ENCODE results near the gene TFPT. TPM values are rescaled to one million over a fixed set of nuclear protein-coding genes. Genes with fewer than 3 reads are reported as not detected.

Gene TFPT
- total and polyA plus RNA-seq, 10 of the 15 experiments (the other 5 are each of a cell fraction or from before 2014, with no cell fraction given): 1.7 to 40.2 (median 25.6) TPM

DNA sequence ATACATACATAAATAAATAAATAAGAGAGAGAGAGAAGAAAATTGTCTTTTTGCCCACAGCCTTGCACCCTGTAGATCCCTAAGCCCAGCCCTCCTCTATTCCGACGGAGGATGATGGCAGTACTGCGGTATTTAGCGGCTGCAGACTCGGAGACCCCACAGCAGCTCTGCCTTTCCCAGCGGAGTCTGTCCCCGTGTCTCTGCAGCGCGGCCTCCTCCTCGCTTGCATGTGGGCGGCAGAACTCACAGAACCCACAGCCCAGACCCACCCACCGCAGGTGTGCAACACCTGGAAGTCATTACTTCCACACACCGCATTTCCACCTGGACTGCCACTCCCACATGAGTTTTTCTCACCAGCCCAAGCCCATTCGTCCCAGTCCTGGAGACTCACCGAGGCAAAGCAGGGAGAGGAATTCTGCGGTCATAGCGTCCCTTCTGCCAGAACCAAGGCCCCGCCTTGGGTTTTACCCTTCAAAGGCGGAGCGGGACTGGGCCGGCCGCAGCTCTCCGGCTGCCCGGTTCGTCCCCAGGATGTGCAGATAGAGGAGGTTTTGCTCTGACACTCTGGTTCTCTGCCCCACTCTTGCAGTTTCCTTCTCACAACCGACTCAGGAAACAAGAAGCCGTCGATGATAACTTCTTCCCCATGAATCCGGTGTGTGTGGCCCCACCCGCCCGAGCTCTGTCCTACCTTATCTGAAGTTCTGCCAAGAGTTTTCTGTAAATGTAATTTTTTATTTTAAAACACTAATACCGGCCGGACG, 51.9 kb downstream of the TFPT start, which contains the start of gene VSTM1:
Gene VSTM1, minus strand, starts transcription at position 548 of the 767 bp plus-strand sequence. Its CDS starts 120 bp downstream, at position 428.
- WGBS (ENCODE audit: insufficient coverage, insufficient replicate concordance, low lambda C conversion rate, missing lambda C conversion rate): 55% methylated on average over 34 of the region's 34 CpGs
- Histone ChIP-seq H3K36me3 (ENCODE audit: control insufficient read depth in 2 of 2, insufficient read depth in 2 of 2, low read length in 1 of 2) (no peaks in the 10 kb centered on the region), H3K4me2 (ENCODE audit: control insufficient read depth, insufficient read depth) (no peak within 1 kb of the TSS), H2AFZ (ENCODE audit: control insufficient read depth, low read depth, low read length) (no peak within 1 kb of the TSS), H3K4me1 (ENCODE audit: control insufficient read depth, insufficient read depth, low read length) (no peaks in the 10 kb centered on the region), H3K9me3 (replicated peaks; ENCODE audit: control insufficient read depth, insufficient read depth, low read length) (no peaks in the 10 kb centered on the region; the same call in 2 of the 3 replicates), H3K4me3 (no peak within 1 kb of the TSS), H3K79me2 (ENCODE audit: control insufficient read depth, insufficient read depth, low read length) (no peaks in the 10 kb centered on the region), H3K27ac (ENCODE audit: control insufficient read depth, insufficient read depth) (no peak within 1 kb of the TSS), H4K20me1 (ENCODE audit: control insufficient read depth, insufficient read depth) (no peaks in the 10 kb centered on the region), H3K27me3 (replicated peaks in 1 of 2; ENCODE audit: control insufficient read depth in 2 of 2, insufficient read depth in 2 of 2, low read length in 1 of 2) (no peaks in the 10 kb centered on the region), H3K9ac (ENCODE audit: control insufficient read depth, insufficient read depth, low read length) (no peak within 1 kb of the TSS)
- in situ Hi-C loops (cut with MboI) (no loop called here), intact Hi-C loops (cut with micrococcal nuclease; ENCODE audit: unreplicated experiment) (no loop called here)
- RAD21 ChIA-PET (ENCODE audit: unreplicated experiment): no interaction called here
- POLR2A ChIA-PET: no interaction called here
- CTCF ChIA-PET: no interaction called here
- FAIRE-seq (no peak), ATAC-seq (no peak), DNase-seq (ENCODE audit: low read depth, low spot score) (no peak)
- TF ChIP-seq WRNIP1 (IDR thresholded peaks at IDR 0.05; ENCODE audit: borderline replicate concordance, low read depth, low read length) (no peak), PML (IDR thresholded peaks at IDR 0.05; ENCODE audit: low read length) (no peak), FOS (IDR thresholded peaks at IDR 0.05; ENCODE audit: borderline replicate concordance, extremely low read depth, insufficient read length) (no peak), NFYB (IDR thresholded peaks at IDR 0.05; ENCODE audit: insufficient read depth, low read depth, low read length) (no peak), MYB (IDR thresholded peaks at IDR 0.05; ENCODE audit: borderline replicate concordance, low read depth, low read length) (no peak), CEBPB (IDR thresholded peaks at IDR 0.05; ENCODE audit: borderline replicate concordance in 1 of 2, low read depth in 2 of 2, low read length in 2 of 2) (no peak), FOXK2 (IDR thresholded peaks at IDR 0.05) (no peak), NRF1 (conservative IDR thresholded peaks at IDR 0.05; ENCODE audit: low read depth, low read length) (no peak)
- TF ChIP-seq, protein P1, sequence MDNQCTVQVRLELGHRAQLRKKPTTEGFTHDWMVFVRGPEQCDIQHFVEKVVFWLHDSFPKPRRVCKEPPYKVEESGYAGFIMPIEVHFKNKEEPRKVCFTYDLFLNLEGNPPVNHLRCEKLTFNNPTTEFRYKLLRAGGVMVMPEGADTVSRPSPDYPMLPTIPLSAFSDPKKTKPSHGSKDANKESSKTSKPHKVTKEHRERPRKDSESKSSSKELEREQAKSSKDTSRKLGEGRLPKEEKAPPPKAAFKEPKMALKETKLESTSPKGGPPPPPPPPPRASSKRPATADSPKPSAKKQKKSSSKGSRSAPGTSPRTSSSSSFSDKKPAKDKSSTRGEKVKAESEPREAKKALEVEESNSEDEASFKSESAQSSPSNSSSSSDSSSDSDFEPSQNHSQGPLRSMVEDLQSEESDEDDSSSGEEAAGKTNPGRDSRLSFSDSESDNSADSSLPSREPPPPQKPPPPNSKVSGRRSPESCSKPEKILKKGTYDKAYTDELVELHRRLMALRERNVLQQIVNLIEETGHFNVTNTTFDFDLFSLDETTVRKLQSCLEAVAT (IDR thresholded peaks at IDR 0.05): no peak
- SMC1A ChIA-PET (ENCODE audit: uncharacterized antibody, unreplicated experiment): no interaction called here
- BruUV-seq (replicated peaks): no TSS peak

All from GM12878 (cell line).